NCI-H226 (cell line): Measurements from ENCODE around the gene MYH7.
"Not testable (repeated sequence)": the region's sequence is repeated elsewhere in the genome, so short reads cannot be mapped to it uniquely, and the experiment has no call there.

Experiments
- DNase-seq: peaks from one replicate; pipeline ENCODE4 v3.0.0-alpha.2; 2015

MYH7 gene

GRCh38 chr14:23406725-23407355 is 28.6 kb downstream of the MYH7 start:
- no peak for DNase-seq

GRCh38 chr14:23406244-23406643 is 29.2 kb downstream of the MYH7 start:
- DNase-seq, result no peak

DNA sequence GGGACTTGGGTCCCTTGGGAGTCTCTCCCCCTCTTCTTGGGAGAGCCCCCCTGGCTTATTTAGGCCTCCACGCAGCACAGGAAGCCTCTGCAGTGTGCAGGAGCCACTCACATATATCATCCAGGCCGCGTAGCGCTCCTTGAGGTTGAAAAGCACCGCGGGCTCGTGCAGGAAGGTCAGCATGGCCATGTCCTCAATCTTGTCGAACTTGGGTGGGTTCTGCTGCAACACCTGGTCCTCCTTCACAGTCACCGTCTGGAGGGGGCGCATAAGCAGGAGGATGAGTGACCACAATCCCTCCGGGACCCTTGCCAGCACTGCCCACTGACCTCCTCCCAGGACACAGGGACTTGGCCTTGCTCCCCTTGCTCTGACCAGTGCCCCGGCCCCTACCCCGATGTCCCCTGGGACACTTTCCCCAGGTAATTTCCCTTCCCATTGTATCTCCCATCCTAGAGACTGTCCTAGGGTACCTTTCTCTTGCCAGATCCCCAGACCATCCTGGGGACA is 29.9 kb downstream of the MYH7 start:
- DNase-seq, result no peak

DNA sequence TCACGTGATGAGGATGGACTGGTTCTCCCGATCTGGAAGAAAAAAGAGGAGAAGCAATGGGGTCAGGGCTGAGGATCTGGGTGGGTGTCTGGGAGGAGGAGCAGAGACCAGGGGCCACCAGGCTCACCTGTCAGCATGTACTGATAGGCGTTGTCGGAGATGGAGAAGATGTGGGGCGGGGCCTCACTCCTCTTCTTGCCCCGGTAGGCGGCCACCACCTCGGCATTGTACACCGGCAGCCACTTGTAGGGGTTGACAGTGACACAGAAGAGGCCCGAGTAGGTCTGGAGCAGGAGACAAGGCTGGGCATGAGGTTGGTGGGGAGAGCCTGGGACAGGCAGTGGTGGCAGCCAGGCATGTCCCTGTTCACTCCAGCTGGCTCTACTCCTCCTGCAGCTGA is 30.4 kb downstream of the MYH7 start:
- DNase-seq, result no peak

DNA sequence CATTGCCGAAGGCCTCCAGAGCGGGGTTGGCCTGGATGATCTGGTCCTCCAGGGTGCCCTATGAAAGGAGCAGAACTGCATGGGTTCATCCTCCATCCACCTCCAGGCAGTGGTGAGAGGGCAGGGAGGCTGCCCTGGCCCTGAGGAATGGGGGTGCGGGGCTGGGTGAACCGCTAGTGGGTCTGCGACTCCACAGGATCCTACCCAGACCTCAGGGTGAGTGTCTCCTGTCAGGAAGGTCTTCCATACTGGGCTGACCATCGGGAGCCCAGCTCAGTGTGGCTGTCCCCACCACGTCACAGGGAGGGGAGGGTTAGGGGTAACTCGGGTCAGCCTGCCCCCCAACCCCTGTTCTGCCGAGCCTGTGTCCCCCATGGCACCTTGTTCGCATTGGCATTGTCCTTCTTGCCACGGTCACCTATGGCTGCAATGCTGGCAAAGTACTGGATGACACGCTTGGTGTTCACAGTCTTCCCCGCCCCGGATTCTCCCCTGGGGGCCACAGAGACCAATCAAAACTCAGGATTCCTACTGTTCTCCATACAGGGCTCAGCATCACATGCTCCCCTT is 31.0 kb downstream of the MYH7 start:
- DNase-seq, result no peak

GRCh38 chr14:23403908-23404307 is 31.6 kb downstream of the MYH7 start:
- DNase-seq, result no peak

- DNase-seq, result no peak
Measured at GRCh38 chr14:23403139-23403438, 32.4 kb downstream of the MYH7 start.

DNA sequence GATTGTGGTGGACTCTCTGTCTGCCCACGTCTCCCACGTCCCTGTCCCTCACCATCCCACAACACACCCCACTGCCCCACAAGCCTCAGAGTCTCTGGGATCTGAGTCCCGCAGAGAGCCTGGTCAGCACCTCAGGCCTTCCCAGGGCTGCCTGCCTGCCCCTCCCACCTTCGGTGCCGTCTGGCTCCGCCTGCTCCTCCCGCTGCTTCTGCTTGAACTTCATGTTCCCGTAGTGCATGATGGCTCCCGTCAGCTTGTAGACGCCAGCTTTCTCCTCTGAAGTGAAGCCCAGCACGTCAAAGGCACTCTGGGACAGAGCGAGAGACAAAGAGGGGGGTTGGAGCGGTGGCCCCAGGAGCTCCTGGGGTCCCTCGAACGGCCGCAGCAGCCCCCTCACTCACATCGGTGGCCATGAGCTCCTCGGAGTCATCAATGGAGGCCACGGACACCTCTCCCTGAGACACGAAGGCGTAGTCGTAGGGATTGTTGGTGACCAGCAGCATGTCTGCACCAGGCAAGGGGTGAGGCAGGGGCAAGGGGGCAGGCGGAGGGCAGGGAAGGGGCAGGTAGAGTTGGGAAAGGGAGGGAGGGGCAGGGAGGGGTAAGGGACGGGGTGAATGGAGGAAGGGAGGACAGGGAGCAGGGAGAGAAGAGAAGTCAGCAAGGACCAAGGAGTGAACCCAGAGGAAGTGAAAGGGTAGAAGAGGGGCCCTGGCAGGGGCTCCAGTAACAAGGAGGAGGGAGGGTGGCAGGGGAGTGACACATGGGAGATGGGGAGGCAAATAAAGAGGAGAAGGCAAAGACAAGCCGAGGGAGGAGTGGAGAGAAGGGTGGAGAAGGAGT is 32.9 kb downstream of the MYH7 start:
- no peak for DNase-seq

GRCh38 chr14:23401291-23401690 is 34.2 kb downstream of the MYH7 start:
- no peak for DNase-seq

GRCh38 chr14:23400496-23401149 is 34.8 kb downstream of the MYH7 start:
- not testable (repeated sequence) for DNase-seq

GRCh38 chr14:23399591-23399990 is 35.9 kb downstream of the MYH7 start:
- DNase-seq, result no peak

DNA sequence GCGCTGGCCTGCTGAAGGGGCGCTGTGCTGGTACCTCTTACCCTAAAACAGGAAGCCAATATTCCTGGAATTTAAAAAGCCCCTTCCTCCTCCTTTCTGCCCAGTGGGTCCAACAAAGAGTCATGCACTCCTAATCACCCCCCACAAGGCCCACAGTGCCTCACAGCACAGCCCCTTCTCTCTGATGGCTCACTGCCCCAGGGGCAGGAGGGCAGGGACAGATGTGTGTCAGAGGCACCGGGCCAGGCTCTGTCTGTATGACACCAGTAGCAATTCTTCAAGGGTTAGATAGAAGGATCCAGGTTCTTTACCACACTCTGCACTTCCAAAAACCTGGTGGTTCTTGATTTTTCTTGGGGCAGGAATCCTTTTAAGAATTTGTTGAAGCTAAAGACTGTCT is 36.3 kb downstream of the MYH7 start:
- DNase-seq, result no peak

DNA sequence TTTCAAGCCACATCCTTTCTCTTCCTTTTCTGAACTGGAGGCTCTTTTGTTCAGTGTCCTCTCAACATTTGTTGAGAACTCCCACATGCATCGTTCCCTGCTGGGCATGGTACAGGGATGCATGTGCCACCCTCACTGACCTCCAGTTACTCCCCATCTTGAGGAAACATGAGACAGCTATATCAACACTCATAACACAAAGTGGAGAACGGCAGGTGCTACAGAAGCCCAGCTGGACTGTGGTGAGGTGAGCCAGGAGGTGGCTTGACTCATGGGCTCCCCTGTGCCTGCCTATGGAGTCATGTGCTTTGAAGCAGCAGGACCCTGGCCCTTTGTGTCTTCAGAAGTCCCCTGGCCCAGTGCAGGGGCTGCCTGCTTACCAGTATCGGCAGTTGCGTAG is 37.1 kb downstream of the MYH7 start:
- DNase-seq, result no peak

- no peak for DNase-seq
Measured at GRCh38 chr14:23396781-23397407, 38.6 kb downstream of the MYH7 start.

DNA sequence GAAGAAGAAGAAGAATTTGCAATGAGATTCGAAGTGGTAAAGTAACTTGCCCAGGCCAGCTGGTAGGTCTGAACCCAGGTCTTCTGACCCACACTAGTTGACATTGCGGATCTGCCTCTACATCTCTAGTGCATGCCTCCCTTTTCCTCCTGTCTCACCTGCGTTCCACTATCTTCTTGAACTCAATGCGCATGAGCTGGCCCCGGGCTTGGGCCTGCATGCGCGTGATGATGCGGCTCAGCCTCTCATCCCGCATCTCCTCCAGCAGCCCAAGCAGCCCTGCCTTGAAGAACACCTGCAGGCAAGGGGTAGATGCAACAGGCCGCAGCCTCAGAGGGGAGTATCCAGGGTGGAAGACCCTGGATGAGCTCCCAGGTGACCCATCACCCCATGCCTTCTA is 39.3 kb downstream of the MYH7 start:
- DNase-seq, result no peak

DNA sequence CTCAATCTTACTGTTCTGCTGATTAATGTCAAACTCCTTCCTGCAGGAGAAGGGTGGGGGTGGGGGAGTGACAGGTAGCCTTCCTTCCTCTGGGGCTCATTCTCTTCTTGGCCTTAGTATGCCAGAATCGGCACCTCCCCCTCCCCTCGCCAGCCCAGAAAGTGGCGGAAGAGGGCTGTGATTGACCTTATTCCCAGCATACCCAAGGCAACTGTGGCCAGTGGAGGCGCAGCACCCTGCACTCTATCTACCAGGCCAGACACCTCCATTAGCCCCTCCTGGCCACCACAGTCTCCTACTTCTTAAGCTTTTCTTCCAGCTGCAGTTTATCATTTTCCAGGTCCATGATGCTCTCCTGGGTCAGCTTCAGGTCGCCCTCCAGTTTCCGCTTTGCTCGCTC is 42.8 kb downstream of the MYH7 start:
- DNase-seq, result no peak

DNA sequence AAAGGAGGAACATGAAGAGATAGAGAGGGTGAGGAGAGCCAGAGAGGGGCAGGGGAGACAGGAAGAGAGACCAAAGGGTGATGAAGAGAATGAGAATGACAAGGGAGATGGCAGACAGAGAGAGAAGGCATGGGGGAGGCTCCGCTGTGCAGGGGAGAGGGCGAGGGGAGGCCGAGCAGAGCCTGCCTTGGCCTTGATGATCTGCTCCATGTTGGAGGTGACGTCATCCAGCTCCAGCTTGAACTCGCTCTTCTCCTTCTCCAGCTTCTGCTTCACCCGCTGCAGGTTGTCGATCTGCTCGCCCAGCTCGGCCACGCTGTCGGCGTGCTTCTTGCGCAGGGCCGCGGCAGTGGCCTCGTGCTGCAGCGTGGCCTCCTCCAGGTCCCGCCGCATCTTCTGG is 45.6 kb downstream of the MYH7 start:
- DNase-seq, result not testable (repeated sequence)

- DNase-seq, result no peak
Measured at GRCh38 chr14:23389396-23389795, 46.1 kb downstream of the MYH7 start.

DNA sequence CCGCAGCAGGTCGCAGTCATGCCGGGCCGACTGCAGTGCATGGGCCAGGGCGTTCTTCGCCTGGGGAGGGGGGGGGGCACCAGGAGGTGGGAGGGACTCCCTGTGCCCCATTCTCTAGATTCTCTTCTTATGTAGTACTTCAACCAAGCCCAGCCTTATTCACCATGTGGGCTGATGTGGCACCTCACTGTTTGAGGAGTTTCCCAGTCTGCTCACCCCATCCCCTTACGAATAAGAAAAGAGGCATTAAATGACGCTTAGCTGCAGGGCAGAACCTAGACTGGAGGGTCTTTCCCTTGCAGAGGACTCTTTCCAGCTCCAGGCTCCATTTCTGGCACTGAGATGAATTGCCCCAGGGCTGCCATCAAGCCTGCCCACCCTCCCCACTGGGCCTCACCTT is 46.5 kb downstream of the MYH7 start:
- no peak for DNase-seq

- no peak for DNase-seq
Measured at GRCh38 chr14:23387916-23388882, 47.3 kb downstream of the MYH7 start.

DNA sequence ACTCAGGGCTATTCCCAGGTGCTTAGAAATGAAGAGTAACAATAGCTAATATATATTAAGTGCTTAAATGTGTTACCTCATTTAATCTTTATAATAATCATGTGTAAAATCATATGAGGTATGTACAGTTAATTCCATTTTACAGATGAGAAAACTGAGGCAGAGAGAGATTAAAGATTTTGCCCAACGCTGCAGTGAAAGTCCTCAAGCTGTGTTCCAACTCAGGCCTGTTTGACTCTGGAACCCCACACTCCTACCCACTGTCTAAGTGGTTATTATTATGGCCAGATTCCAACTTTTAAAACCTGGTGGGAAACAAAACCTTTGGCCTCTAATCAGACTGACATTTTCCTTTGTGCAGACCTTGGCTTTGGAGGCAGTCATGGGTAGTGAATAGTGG is 48.5 kb downstream of the MYH7 start:
- no peak for DNase-seq

- DNase-seq, result not testable (repeated sequence)
Measured at GRCh38 chr14:23386266-23386657, 49.2 kb downstream of the MYH7 start.
